Astrocyte (in vitro differentiated cells and primary cell): Measurements from ENCODE around the gene RALGPS1. TPM values are rescaled to one million over a fixed set of nuclear protein-coding genes. Genes with fewer than 3 reads are reported as not detected.

Experiments
- DNase-seq: peaks from one replicate; pipeline ENCODE4 v3.0.0-alpha.2; 2010; ENCODE audit warnings: low read depth
- FAIRE-seq: peaks from 2 replicates; lab custom pipeline; 2011; peaks lifted over from hg19 to GRCh38; lab: Jason Lieb, UNC
- H2AFZ ChIP-seq: 2 replicates; pipeline ENCODE4 v1.6.0; 2012; ENCODE audit warnings: low read depth, low read length, inconsistent platforms
- H3K27ac ChIP-seq: 2 replicates; pipeline ENCODE4 v1.5.1; 2011; ENCODE audit warnings: low read depth, low read length, inconsistent platforms
- H3K27me3 ChIP-seq: 2 replicates; pipeline ENCODE4 v1.6.0; 2011; ENCODE audit warnings: low read length, inconsistent platforms; ENCODE audit not compliant: insufficient read depth
- H3K36me3 ChIP-seq: 2 replicates; pipeline ENCODE4 v1.5.1; 2011; ENCODE audit warnings: low read length, inconsistent platforms; ENCODE audit not compliant: insufficient read depth
- H3K4me1 ChIP-seq: 2 replicates; pipeline ENCODE4 v1.5.1; 2011; ENCODE audit warnings: low read length, inconsistent platforms; ENCODE audit not compliant: insufficient read depth
- H3K4me2 ChIP-seq: 2 replicates; pipeline ENCODE4 v1.6.0; 2012; ENCODE audit warnings: low read length, inconsistent platforms
- H3K4me3 ChIP-seq: 2 replicates; pipeline ENCODE4 v1.5.1; 2011; ENCODE audit warnings: low read depth, mild to moderate bottlenecking, low read length, inconsistent platforms; ENCODE audit not compliant: insufficient read depth
- H3K79me2 ChIP-seq: 2 replicates; pipeline ENCODE4 v1.6.0; 2012; ENCODE audit warnings: mild to moderate bottlenecking, low read length, inconsistent platforms; ENCODE audit not compliant: insufficient read depth
- H3K9ac ChIP-seq: 2 replicates; pipeline ENCODE4 v1.6.0; 2012; ENCODE audit warnings: mild to moderate bottlenecking, low read length, inconsistent platforms
- H3K9me3 ChIP-seq: 2 replicates; pipeline ENCODE4 v1.5.1; 2012; ENCODE audit warnings: low read depth, mild to moderate bottlenecking, low read length, inconsistent platforms; ENCODE audit not compliant: insufficient read depth
- H4K20me1 ChIP-seq: 2 replicates; pipeline ENCODE4 v1.6.0; 2012; ENCODE audit warnings: low read length, inconsistent platforms; ENCODE audit not compliant: insufficient read depth
- H3K27ac Mint-ChIP-seq: one replicate; pipeline ENCODE4 v1.8.0; 2021; ENCODE audit warnings: mild to moderate bottlenecking, mixed read lengths; ENCODE audit not compliant: unreplicated experiment
- H3K27me3 Mint-ChIP-seq: one replicate; pipeline ENCODE4 v1.8.0; 2021; ENCODE audit warnings: low read depth, mixed read lengths; ENCODE audit not compliant: unreplicated experiment
- H3K36me3 Mint-ChIP-seq: one replicate; pipeline ENCODE4 v1.8.0; 2021; ENCODE audit warnings: low read depth, mixed read lengths; ENCODE audit not compliant: unreplicated experiment
- H3K4me1 Mint-ChIP-seq: one replicate; pipeline ENCODE4 v1.8.0; 2021; ENCODE audit warnings: low read depth, mixed read lengths; ENCODE audit not compliant: unreplicated experiment
- H3K4me3 Mint-ChIP-seq: one replicate; pipeline ENCODE4 v1.8.0; 2021; ENCODE audit warnings: mild to moderate bottlenecking, moderate library complexity, mixed read lengths; ENCODE audit not compliant: unreplicated experiment
- H3K9me3 Mint-ChIP-seq: one replicate; pipeline ENCODE4 v1.8.0; 2021; ENCODE audit warnings: mild to moderate bottlenecking, mixed read lengths; ENCODE audit not compliant: unreplicated experiment
- CTCF ChIP-seq: IDR thresholded peaks from 2 replicates; pipeline ENCODE4 v1.5.1; 2011; ENCODE audit warnings: low read depth, mild to moderate bottlenecking, inconsistent platforms, low read length, moderate library complexity; ENCODE audit not compliant: insufficient read depth
- EZH2 ChIP-seq: IDR thresholded peaks from 2 replicates; pipeline ENCODE4 v1.6.1; 2012; ENCODE audit warnings: mild to moderate bottlenecking, low read length, inconsistent platforms; ENCODE audit not compliant: insufficient read depth
- total RNA-seq: library from RNA; stranded (reverse); gene quantifications from 2 replicates; pipeline ENCODE4 v1.2.1, GENCODE V29; 2021

RALGPS1 gene
- total RNA-seq, 1 donor from 2014 or later = 2.8 TPM

- H3K36me3 ChIP-seq = peaks cover 15% of the 10 kb centered on the region
- Mint-ChIP-seq H3K27me3 (no peaks in the 10 kb centered on the region), H3K4me1 (peaks cover 5% of the 10 kb centered on the region), H3K36me3 (peaks cover 23% of the 10 kb centered on the region), H3K9me3 (peaks cover 2% of the 10 kb centered on the region), H3K27ac (no peak overlapping the region), H3K4me3 (no peak overlapping the region)
- no peak overlapping the region for H2AFZ ChIP-seq
- no peaks in the 10 kb centered on the region for H3K27me3 ChIP-seq
- H3K4me1 ChIP-seq = no peaks in the 10 kb centered on the region
- H3K4me2 ChIP-seq = no peak overlapping the region
- H3K9ac ChIP-seq = no peak overlapping the region
- no peak overlapping the region for H3K27ac ChIP-seq
- peaks cover 70% of the 10 kb centered on the region for H4K20me1 ChIP-seq
- H3K4me3 ChIP-seq = no peak overlapping the region
- FAIRE-seq = no peak
- TF ChIP-seq CTCF (no peak), EZH2 (no peak)
- DNase-seq = no peak
- peaks cover 28% of the 10 kb centered on the region for H3K79me2 ChIP-seq
- H3K9me3 ChIP-seq = no peaks in the 10 kb centered on the region
These were observed 34.2 kb upstream of the RALGPS1 start for GRCh38 chr9:126880226-126880946.

GRCh38 chr9:126880947-126881332 is 33.6 kb upstream of the RALGPS1 start:
- Histone ChIP-seq H3K4me3 (no peak overlapping the region), H3K27me3 (no peaks in the 10 kb centered on the region), H3K4me2 (no peak overlapping the region), H2AFZ (no peak overlapping the region), H3K36me3 (peaks cover 15% of the 10 kb centered on the region), H3K79me2 (peaks cover 28% of the 10 kb centered on the region), H3K27ac (no peak overlapping the region), H3K4me1 (no peaks in the 10 kb centered on the region), H3K9me3 (no peaks in the 10 kb centered on the region), H4K20me1 (peaks cover 65% of the 10 kb centered on the region), H3K9ac (no peak overlapping the region)
- no peak for TF ChIP-seq CTCF
- TF ChIP-seq EZH2 = no peak
- Mint-ChIP-seq H3K27ac (no peak overlapping the region), H3K9me3 (peaks cover 2% of the 10 kb centered on the region), H3K4me1 (peaks cover 2% of the 10 kb centered on the region), H3K27me3 (no peaks in the 10 kb centered on the region), H3K4me3 (no peak overlapping the region), H3K36me3 (peaks cover 25% of the 10 kb centered on the region)
- FAIRE-seq (no peak), DNase-seq (no peak)

- Histone ChIP-seq H3K9ac (no peak overlapping the region), H3K9me3 (no peaks in the 10 kb centered on the region), H3K27ac (no peak overlapping the region), H3K36me3 (peaks cover 15% of the 10 kb centered on the region), H3K27me3 (no peaks in the 10 kb centered on the region), H3K4me2 (no peak overlapping the region), H4K20me1 (peaks cover 61% of the 10 kb centered on the region), H3K79me2 (peaks cover 14% of the 10 kb centered on the region), H2AFZ (no peak overlapping the region), H3K4me3 (no peak overlapping the region), H3K4me1 (no peaks in the 10 kb centered on the region)
- Mint-ChIP-seq H3K4me1 (no peaks in the 10 kb centered on the region), H3K27me3 (no peaks in the 10 kb centered on the region), H3K4me3 (no peak overlapping the region), H3K9me3 (peaks cover 2% of the 10 kb centered on the region), H3K27ac (no peak overlapping the region), H3K36me3 (peaks cover 29% of the 10 kb centered on the region)
- DNase-seq (no peak), FAIRE-seq (no peak)
- TF ChIP-seq CTCF (no peak), EZH2 (no peak)
These were observed 31.8 kb upstream of the RALGPS1 start for GRCh38 chr9:126882746-126883145.
